Mammary epithelial cell (primary cell): Measurements from ENCODE around the gene KRTAP5-8.

Experiments used
- CTCF ChIP-seq, 2 donors: IDR thresholded peaks in 1 of 2; conservative IDR thresholded peaks in 1 of 2; 2 replicates each; pipeline ENCODE4 v1.5.1; 2011 to 2012; ENCODE audit warnings: inconsistent platforms in 2 of 2, low read length in 2 of 2, mild to moderate bottlenecking in 2 of 2, control low read depth in 1 of 2, low read depth in 1 of 2; ENCODE audit not compliant: insufficient read depth in 1 of 2; ENCODE audit errors: extremely low read depth in 1 of 2
- EZH2 ChIP-seq: IDR thresholded peaks from 2 replicates; pipeline ENCODE4 v1.6.1; 2012; ENCODE audit warnings: low read length, inconsistent platforms, borderline replicate concordance

GRCh38 chr11:71500601-71501021 lies 37.2 kb upstream of the KRTAP5-8 start:
- TF ChIP-seq CTCF (conservative IDR thresholded peaks at IDR 0.05 in 1 of 2, IDR thresholded peaks at IDR 0.05 in 1 of 2; ENCODE audit: extremely low read depth in 1 of 2, insufficient read depth in 1 of 2, low read depth in 1 of 2, low read length in 2 of 2) (no peak), EZH2 (no peak)
